Smooth muscle cell (in vitro differentiated cells): ENCODE results near the gene DLG2. TPM values are rescaled to one million over a fixed set of nuclear protein-coding genes. Genes with fewer than 3 reads are reported as not detected.
"Not testable (repeated sequence)": the region's sequence is repeated elsewhere in the genome, so short reads cannot be mapped to it uniquely, and the experiment has no call there.

Experiments used
- DNase-seq: peaks from one replicate; lab custom pipeline; 2025; ENCODE audit not compliant: unreplicated experiment; lab: John Stamatoyannopoulos, UW
- H2AFZ ChIP-seq: fragments of 200-600 bp; sonication (generic); 2 replicates; pipeline ENCODE4 v1.6.0; 2016; ENCODE audit warnings: antibody characterized with exemption, low read depth, mild to moderate bottlenecking
- H3F3A ChIP-seq: fragments of 200-600 bp; sonication (generic); 2 replicates; pipeline ENCODE4 v1.6.0; 2017; ENCODE audit warnings: antibody characterized with exemption, low read depth
- H3K27ac ChIP-seq: fragments of 200-600 bp; sonication (generic); 2 replicates; pipeline ENCODE4 v1.5.1; 2016; ENCODE audit warnings: low read depth, mild to moderate bottlenecking
- H3K27me3 ChIP-seq: fragments of 200-600 bp; sonication (generic); 2 replicates; pipeline ENCODE4 v1.6.1; 2016; ENCODE audit warnings: low read depth, mild to moderate bottlenecking
- H3K36me3 ChIP-seq: fragments of 200-600 bp; sonication (generic); 2 replicates; pipeline ENCODE4 v1.5.1; 2016; ENCODE audit warnings: low read depth
- H3K4me1 ChIP-seq: fragments of 200-600 bp; sonication (generic); 2 replicates; pipeline ENCODE4 v1.5.1; 2016; ENCODE audit warnings: low read depth
- H3K4me2 ChIP-seq: fragments of 200-600 bp; sonication (generic); 2 replicates; pipeline ENCODE4 v1.6.0; 2016; ENCODE audit warnings: mild to moderate bottlenecking
- H3K4me3 ChIP-seq: fragments of 200-600 bp; sonication (generic); 2 replicates; pipeline ENCODE4 v1.5.1; 2016; ENCODE audit warnings: mild to moderate bottlenecking
- H3K79me2 ChIP-seq: fragments of 200-600 bp; sonication (generic); 2 replicates; pipeline ENCODE4 v1.6.0; 2016; ENCODE audit warnings: low read depth, mild to moderate bottlenecking
- H3K9ac ChIP-seq: fragments of 200-600 bp; sonication (generic); 2 replicates; pipeline ENCODE4 v1.6.0; 2016; ENCODE audit warnings: low read depth
- H3K9me3 ChIP-seq: fragments of 200-600 bp; sonication (generic); replicated peaks from 2 replicates; pipeline ENCODE4 v1.5.1; 2016; ENCODE audit warnings: low read depth
- H4K20me1 ChIP-seq: fragments of 200-600 bp; sonication (generic); 2 replicates; pipeline ENCODE4 v1.6.0; 2016; ENCODE audit warnings: low read depth
- WGBS: methylation state at CpG from one replicate; pipeline ENCODE4 v1.1.7; 2016; ENCODE audit warnings: low lambda C conversion rate; 5-methylcytosine and 5-hydroxymethylcytosine counted together
- polyA plus RNA-seq: library from polyadenylated mRNA; unstranded; fragments of >200 nt; fragmentation: Nextera tagmentation; extraction: Ambion mirVana; gene quantifications from 2 replicates; pipeline ENCODE4 v1.2.1, GENCODE V29; 2016
- total RNA-seq: library from RNA; depleted of rRNA; stranded (reverse); fragments of >200 nt; gene quantifications from 2 replicates; pipeline ENCODE4 v1.2.3, GENCODE V29; 2014
- TF ChIP-seq, protein P1 (sequence below): fragments of 200-600 bp; sonication (generic); IDR thresholded peaks from 2 replicates; pipeline ENCODE4 v1.5.1; 2017; ENCODE audit warnings: borderline replicate concordance, mild to moderate bottlenecking, antibody characterized with exemption; ENCODE audit not compliant: insufficient read depth, poor library complexity, severe bottlenecking

The DLG2 gene
- total and polyA plus RNA-seq, 2 experiments from 2014 or later, result 0.74 to 1.1 TPM

DNA sequence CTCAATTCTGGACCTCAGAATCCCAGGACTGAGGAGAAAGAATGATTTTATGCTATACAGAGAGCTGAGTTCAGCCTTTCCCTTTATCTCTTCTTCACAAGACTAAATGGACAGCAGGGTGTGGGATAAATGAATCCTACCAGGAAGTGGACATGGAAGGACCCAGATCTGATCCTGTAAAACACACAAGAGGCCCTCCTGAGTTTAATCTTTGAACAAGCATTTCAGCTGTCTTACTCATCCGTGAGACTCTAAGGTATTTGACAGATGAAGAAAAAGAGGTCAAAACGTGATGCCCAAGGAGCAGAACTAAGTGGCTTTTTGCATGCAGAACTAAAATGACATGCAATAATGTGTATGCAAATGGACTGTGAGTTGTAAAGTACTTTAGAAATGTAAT lies 511.3 kb downstream of the DLG2 start:
- Histone ChIP-seq H3K27me3 (no peaks in the 10 kb centered on the region), H3K36me3 (no peaks in the 10 kb centered on the region), H3K79me2 (no peaks in the 10 kb centered on the region), H3K4me3 (no peak overlapping the region), H4K20me1 (no peaks in the 10 kb centered on the region), H3K27ac (peak overlapping the region; percentile 5), H3K4me1 (peaks cover 10% of the 10 kb centered on the region), H2AFZ (no peak overlapping the region), H3K4me2 (no peak overlapping the region), H3K9me3 (no peaks in the 10 kb centered on the region), H3K9ac (no peak overlapping the region), H3F3A (peaks cover 5% of the 10 kb centered on the region)
- 57% methylated on average over 2 of the region's 2 CpGs for WGBS
- TF ChIP-seq, protein P1, sequence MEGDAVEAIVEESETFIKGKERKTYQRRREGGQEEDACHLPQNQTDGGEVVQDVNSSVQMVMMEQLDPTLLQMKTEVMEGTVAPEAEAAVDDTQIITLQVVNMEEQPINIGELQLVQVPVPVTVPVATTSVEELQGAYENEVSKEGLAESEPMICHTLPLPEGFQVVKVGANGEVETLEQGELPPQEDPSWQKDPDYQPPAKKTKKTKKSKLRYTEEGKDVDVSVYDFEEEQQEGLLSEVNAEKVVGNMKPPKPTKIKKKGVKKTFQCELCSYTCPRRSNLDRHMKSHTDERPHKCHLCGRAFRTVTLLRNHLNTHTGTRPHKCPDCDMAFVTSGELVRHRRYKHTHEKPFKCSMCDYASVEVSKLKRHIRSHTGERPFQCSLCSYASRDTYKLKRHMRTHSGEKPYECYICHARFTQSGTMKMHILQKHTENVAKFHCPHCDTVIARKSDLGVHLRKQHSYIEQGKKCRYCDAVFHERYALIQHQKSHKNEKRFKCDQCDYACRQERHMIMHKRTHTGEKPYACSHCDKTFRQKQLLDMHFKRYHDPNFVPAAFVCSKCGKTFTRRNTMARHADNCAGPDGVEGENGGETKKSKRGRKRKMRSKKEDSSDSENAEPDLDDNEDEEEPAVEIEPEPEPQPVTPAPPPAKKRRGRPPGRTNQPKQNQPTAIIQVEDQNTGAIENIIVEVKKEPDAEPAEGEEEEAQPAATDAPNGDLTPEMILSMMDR, result no peak
- DNase-seq, result no peak

DNA sequence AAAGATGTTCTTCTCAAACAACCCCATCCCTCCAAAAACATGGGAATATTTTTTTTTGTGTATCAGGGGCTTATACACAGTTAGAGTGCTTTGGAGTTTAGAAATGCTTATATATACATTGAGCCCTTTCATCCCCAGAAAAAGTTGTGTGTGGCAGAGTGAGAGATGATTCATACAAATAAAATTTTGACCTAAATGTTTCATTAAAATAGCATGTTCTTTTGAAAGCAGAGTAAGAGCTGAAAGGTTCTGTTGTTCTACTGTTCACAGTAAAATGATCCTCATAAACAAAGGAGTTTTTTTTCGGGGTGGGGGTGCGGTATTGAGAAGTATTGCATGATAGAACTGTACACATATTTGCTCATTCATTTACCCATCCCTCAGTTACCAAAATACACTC lies 512.4 kb downstream of the DLG2 start:
- Histone ChIP-seq H2AFZ (no peak overlapping the region), H3K4me2 (peak overlapping the region; percentile 34), H3K4me1 (peaks cover 10% of the 10 kb centered on the region), H3K36me3 (no peaks in the 10 kb centered on the region), H3K9me3 (no peaks in the 10 kb centered on the region), H3K27ac (peak overlapping the region; percentile 21), H3F3A (peaks cover 5% of the 10 kb centered on the region), H3K4me3 (no peak overlapping the region), H4K20me1 (no peaks in the 10 kb centered on the region), H3K9ac (no peak overlapping the region), H3K27me3 (no peaks in the 10 kb centered on the region), H3K79me2 (no peaks in the 10 kb centered on the region)
- 94% methylated on average over 2 of the region's 2 CpGs for WGBS
- no peak for DNase-seq
- TF ChIP-seq, protein P1, result no peak

DNA sequence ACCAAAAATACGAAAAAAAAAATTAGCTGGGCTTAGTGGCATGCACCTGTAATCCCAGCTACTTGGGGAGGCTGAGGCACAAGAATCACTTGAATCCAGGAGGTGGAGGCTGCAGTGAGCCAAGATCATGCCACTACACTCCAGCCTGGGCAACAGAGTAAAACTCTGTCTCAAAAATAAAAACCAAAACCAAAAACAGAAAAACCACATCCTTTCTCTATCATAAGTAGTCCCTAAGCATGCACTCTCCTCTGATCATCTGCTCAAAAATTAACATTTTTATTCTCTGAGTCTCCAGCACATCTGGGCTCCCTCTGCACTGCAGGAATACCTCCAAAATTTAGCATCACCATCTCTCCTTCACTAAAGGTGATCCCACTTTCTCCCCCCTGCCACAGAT lies 516.9 kb downstream of the DLG2 start:
- H2AFZ ChIP-seq, H3K9ac ChIP-seq, H3K27ac ChIP-seq, H3F3A ChIP-seq, H4K20me1 ChIP-seq, H3K36me3 ChIP-seq, H3K79me2 ChIP-seq, H3K4me1 ChIP-seq, H3K9me3 ChIP-seq, H3K4me3 ChIP-seq, H3K27me3 ChIP-seq, H3K4me2 ChIP-seq, DNase-seq: not testable (repeated sequence)
- WGBS, result 83% methylated on average over 1 of the region's 1 CpG

DNA sequence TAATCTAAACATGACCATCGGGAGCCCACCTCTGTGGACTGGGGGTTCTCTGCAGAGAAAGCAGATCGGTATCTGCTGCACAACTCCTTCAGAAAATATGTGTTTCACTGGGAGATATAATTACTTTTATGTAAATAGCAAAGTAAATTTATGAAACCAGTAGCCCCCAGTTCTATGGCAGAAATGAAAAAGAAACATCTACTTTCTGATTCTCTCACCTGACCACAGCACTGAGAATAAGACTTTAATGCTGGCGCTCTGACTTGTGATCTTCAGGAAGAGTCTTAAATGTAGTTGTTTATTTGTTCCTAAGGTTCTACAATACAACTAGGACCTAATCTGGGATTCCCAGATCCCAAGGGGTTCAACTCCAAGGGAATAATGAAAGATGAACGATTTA lies 518.0 kb downstream of the DLG2 start:
- TF ChIP-seq, protein P1, result no peak
- H3K4me3 ChIP-seq, result no peak overlapping the region
- no peaks in the 10 kb centered on the region for H3F3A ChIP-seq
- H3K4me1 ChIP-seq, result no peaks in the 10 kb centered on the region
- no peaks in the 10 kb centered on the region for H4K20me1 ChIP-seq
- H3K27ac ChIP-seq, result no peak overlapping the region
- no peaks in the 10 kb centered on the region for H3K36me3 ChIP-seq
- H3K27me3 ChIP-seq, result no peaks in the 10 kb centered on the region
- DNase-seq, result no peak
- 93% methylated on average over 4 of the region's 4 CpGs for WGBS
- no peaks in the 10 kb centered on the region for H3K79me2 ChIP-seq
- no peak overlapping the region for H3K4me2 ChIP-seq
- no peaks in the 10 kb centered on the region for H3K9me3 ChIP-seq
- no peak overlapping the region for H2AFZ ChIP-seq
- H3K9ac ChIP-seq, result no peak overlapping the region
